ENCODE measurements around the gene ZNF396.
A peak's percentile ranks its signal among the peaks of the same experiment; 100 is the strongest.

The ZNF396 gene

DNA sequence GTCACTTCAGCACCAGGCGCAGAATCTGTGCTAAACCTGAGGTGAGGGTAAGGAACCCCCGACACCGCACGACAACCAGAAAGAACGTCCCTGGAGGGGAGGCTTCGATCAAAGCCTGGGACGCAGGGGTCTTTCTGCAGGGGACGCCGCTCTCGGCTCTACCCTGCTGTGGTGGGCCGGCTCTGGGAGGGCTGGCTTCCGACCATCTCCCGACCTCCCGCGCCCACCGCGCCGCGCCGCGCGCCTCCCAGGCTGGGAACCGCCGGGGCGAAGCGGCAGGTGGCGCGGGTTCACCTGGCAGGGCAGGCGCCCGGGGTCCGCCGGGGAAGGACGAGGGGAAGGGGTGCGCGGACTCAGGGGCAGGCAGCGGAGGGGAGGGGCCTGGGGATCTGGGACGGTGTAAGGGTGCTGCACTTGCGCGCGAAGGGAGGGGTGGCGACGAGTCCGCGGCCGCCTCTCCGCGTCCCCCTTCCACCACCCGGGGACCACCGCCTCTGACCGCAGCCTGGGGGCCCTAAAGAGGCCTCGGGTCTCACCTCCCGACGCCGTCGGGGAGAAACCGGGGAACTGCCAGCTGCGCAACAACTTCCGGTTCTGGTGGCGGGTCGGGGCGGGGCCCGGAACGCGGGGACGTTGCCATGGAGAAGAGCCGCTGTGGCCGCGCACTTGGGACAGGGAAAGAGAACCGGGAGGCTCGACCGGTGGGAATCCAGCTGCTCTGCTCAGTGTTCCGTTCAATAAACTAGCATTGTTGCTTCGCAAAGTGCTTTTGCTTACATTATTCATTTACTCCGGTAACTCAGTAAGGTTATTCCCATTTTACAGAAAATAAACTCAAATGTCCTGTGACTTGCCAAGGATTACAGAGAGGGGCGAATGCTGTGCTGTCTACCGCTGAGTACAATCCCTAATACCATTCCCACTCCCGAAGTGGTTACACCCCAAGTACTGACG, at the start of gene ZNF396:
TSS of gene ZNF396 (minus strand) at position 596 of the 954 bp plus-strand sequence. CDS start 3,045 bp downstream, outside the sequence.
- DNase-seq, result peak in 53 of 56 donors; percentile 4 to 78 (median 44)

DNA sequence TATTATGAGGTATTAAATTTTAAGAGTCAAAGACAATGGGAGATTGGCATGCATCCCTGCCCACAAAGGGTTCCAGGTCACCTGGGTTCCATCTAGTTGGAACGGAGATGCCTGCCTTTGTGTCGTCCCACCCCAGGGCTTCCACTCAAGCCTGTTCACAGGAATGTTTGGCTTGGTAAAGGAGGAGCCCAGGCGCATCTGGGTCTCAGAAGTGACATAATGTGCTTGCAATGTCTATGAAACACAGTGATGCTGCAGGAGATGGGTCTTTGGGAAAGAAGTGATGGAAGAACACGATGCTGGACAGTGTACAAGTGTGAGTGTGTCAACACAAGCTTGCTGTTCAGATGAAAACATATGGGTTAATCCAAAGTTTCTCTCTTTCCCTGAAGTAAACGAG, 49.6 kb upstream of the ZNF396 start:
- no peak for DNase-seq

DNA sequence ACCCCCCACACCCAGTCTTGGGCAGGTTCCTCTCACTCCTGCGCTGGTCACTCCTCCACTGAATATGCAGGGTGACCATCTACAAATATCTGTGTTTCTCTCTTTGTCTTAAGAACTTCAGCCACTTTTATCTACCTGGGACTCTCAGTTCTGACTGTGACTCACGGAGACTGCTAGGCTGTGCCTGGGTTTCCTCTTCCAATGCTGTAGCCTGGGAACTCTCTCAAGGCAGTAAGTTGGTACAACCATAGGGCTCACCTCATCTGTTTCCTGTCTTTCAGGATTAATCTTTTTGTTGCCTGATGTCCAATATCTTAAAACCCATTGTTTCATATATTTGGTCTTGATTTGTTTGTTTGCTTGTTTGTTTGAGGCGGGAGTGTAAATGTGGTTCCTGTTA, 47.2 kb upstream of the ZNF396 start:
- no peak for DNase-seq

DNA sequence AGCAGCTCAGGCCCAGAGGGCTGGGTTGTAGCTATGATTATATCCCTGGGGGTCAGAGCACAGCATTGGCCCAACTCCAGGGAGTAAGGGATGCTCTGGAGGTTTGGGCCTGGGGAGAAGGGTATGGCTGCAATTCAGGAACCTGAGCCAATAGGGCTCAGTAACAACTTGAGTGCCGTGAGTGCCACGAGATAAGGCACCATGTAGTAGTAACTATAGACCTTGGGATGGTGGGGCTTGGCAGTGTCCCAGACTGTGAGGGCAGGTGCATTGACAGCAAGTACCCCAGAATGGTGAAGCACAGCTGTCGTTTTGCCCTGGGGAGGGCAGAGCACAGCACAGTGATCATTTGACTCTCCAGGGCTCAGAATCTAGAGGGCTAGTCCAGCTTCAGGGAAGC, 45.1 kb upstream of the ZNF396 start:
- no peak for DNase-seq

DNA sequence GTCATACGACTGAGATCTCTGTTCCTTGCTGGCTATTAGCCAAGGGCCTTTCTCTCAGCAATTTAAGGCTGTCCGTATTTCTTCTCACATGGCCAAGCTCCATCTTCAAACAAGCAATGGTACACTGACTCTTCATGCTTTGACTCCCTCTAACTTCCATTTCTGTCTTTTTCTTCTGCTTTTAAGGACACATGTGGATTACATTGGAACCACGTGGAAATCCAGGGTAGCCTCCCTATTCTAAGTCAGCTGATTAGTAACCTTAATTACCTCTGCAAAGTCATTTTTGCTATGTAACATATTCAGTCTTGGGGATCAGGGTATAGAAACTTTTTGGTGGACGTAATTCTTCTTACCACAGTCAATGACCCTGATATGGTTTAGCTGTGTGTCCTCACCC, 41.5 kb upstream of the ZNF396 start:
- DNase-seq, result no peak

DNA sequence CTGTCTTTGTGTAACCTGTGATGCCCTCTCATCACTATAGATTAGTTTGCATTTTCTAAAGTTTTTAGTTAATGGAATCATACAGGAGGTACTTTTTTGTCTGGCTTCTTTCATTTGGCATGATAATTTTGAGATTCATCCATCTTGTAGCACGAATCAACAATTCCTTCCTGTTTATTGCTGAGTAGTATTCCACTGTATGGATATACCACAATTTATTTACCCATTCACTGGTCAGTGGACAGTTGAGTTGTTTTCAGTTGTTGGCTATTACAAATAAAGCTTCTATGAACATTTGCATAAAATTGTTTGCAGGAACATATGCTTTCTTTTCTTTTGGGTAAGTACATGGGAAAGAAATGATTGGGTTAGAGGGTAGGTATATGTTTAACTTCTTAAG, 40.1 kb upstream of the ZNF396 start:
- no peak for DNase-seq

DNA sequence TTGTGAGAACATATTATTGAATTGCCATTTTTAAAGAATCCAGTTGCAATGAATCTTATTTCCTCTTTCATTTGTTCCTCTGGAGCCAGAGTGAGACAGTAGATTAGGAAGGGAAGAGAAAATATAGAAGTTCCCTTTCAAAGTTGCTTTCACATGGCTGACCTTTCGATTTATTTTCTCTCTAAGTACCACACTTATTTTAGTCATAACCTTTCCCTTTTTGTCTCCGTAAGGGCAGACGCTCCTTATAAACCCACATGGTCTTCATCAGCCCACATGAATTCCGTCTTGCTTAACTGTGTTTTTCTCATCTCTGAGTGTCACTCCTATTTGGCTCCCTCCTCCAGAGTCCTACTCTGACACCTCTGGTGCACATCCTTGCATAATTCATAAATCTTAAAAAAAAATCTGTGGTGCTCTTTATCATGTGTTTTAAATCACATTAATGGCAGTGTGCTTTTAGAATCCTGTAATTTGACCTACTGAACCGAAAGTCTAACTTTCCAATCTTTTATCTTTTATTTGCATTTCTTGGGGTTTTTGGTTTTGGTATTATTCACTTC, 38.5 kb upstream of the ZNF396 start:
- DNase-seq, result peak in 1 of 56 donors; percentile 14

DNA sequence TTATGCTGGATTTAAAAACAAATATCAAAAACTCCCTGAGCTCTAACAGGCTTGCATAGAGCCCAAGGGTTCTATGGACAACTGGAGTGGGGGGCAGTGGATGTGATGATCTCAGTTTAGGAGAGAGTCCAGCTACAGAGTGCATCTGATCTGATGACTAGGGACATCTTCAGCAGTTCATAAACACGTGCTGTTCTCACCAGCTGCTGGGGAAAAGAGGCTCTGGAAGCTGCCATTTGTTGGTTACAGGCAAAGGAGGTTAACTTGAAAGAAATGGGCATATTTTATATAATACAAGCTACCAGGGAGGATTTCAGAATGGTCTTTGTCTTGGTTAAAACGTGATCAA, 36.0 kb upstream of the ZNF396 start:
- no peak for DNase-seq

DNA sequence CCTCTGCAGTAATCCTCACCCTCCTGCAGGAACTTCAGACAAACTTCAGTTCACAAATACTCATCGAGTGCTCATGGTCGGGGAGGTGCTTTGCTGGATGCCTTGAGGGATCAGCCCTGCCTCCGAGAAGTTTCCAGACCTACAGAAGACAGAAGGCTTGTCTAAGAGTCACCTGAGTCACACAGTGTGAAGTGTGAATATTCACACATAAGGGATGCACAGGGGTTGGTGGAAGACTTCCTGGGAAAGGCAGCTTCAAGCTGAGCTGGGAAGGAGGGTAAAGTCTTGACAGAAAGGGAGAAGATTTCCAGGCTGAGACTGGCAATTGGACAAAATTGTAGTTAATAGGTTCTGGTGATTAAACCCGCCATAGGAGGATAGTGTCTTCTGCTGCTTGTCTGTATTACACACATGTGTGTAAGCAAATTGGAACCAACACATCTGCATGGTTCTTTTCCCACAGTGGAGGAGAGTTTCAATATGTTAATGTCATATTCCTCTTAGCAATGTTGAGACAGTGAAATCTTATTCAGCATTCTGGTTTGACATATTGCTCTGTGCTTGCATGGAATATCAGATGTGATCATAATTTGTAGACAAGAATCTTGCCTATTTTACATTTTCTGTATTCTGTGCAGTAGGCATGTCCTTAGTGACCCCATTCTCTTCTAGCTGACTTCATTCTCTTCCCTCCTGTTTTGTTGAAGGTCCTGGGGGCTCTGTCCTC, 34.7 kb upstream of the ZNF396 start:
- no peak for DNase-seq

DNA sequence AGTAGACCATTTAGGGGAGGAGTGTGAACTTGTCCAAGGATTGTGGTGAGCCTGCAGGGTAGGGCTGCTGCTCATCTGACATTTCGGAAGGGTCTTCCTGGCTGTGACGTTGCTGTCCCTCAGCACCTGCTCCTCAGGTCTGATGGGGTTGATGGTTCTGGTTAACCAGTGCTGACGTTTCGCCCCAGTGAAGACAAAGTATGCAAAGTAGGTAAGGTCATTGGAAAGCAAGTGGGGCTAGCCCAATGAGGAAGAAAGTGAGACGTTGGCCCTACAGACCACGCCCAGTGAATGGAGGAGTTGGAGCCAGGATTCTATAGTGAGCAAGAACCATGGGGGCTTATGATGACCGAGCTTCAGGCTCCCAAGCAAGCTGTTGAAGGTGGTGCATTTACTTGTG, 33.4 kb upstream of the ZNF396 start:
- DNase-seq, result no peak

DNA sequence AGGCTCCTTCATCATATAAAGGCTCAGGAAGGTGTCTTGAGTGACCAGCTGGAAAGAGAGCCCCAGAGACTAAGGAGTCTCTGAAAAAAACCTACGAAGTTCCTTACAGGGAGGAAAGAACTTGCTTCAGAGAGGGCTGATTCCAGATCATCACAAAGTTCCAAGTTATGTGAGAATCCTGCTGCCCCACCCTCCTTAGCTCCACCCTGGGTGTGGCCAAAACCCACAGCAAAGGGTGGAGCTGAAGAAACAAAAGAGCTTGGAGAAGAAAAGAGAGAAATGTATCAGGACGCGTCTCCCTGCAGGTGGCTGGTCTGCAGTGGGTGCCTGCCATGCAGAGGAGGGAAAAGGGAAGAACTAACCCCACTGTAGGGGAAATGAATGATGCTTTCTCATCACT, 32.8 kb upstream of the ZNF396 start:
- DNase-seq, result peak in 1 of 56 donors; percentile 18

DNA sequence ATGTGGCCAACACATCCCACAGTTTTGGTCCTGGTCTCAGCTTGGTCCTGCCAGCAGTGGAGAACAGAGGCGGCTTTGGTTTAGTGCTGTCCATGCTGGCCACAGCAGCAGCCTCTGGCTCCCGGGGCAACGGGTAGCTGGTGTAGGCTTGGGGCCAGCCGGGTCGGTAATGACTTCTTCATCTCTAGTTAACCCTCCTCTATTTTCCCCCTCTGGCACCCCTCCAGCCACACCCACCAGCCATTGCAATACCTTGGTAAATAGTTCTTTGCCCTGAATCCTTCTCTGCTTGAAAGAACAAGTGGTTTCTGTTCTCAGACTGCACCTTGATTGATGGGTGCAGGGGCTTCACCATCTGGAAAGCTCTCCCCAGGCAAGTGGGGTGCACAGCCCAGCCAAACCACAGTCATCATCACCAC, 31.7 kb upstream of the ZNF396 start:
- peak in 1 of 56 donors; percentile 24 for DNase-seq

DNA sequence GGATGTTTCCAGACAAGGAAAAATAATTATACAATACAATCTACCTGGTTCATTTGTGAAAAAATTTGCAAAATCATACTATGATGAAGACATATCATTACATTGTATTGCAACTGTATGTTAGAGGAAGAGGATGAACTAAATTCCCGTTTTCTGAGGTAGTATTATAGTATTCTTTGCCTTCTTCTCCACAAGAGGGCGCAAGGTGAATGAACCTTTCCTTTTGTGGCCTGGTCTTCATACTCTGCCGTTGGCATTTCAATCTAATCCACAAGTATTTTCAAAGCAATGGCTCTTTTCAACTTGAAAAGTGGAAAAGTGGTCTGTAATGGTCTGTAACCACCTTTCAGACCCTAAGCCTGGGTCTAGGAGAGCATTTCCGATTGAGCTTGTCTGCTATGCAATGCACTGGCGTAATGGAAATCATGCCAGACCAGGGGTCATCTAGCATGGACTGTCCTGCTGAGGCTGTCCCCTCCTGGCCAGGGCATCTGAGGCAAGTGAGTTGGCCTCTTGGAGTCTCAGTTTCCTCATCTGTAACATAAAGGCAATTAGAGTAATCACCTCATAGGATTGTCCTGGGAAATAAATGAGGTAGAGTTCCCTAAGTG, 30.8 kb upstream of the ZNF396 start:
- DNase-seq, result peak in 12 of 56 donors; percentile 4 to 82 (median 17)

DNA sequence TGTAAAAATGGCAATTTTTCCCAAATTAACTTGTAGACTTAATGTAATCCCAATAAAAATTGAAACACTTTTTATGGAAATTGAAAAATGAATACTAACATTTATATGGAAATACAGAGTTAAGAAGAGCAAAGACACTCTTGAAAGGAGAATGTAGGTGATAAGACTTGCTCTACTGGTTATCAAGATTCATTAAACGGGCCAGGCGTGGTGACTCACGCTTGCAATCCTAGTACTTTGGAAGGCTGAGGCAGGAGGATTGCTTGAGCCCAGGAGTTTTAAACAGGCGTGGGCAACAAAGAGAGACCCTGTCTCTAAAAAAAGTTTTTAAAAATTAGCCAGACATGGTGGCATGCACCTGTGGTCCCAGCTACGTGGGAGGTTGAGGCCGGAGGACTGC, 29.5 kb upstream of the ZNF396 start:
- no peak for DNase-seq

DNA sequence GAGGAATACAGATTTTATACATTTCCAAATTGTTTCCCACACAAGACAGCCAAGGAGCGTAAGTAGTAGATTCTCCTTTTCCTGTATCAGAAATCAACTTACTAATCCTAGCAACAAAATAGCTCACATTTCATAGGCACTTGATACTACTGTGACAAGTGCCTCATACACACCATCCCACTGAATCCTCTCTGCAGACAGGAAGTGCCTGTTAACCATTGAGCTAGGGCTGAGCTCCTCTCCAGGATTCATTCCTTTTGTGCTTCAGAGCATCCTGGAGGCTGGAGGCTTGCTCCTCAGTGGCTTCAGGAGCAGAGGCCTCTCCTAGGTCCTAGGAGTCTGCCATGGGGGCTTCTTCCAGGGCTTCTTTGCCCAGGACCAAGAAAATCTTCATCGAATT, 20.8 kb upstream of the ZNF396 start:
- no peak for DNase-seq

DNA sequence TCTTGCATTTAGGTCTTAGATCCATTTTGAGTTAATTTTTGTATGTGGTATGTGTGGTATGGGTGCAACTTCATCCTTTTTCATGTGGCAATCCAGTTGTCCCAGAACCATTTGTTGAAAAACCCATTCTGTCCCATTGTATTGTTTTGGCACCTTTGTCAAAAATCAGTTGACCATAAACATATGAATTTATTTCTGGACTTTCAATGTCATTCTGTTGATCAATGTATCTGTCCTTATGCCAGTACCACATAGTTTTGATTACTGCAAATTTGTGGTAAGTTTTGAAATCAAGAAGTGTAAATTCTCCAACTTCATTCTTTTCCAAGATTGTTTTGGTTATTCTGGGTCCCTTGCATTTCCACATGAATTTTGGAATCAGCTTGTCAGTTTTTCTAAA, 16.6 kb upstream of the ZNF396 start:
- no peak for DNase-seq

DNA sequence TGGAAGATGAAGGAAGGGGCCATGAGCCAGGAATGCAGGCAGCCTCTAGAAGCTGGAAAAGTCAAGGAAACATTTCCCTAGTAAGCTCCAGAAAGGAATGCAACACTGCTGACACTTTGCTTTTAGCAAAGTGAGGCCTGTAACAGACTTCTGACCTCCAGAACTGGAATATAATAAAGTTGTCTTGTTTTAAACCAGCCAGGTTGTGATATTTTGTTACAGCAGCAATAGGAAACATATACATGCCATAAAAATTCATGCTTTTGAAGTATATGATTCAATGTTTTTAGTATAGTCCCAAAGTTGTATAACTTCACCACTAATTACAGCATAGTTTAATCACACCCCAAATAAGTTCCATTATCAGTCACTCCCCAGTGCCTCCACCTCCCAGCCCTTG, 15.2 kb upstream of the ZNF396 start:
- DNase-seq, result no peak

DNA sequence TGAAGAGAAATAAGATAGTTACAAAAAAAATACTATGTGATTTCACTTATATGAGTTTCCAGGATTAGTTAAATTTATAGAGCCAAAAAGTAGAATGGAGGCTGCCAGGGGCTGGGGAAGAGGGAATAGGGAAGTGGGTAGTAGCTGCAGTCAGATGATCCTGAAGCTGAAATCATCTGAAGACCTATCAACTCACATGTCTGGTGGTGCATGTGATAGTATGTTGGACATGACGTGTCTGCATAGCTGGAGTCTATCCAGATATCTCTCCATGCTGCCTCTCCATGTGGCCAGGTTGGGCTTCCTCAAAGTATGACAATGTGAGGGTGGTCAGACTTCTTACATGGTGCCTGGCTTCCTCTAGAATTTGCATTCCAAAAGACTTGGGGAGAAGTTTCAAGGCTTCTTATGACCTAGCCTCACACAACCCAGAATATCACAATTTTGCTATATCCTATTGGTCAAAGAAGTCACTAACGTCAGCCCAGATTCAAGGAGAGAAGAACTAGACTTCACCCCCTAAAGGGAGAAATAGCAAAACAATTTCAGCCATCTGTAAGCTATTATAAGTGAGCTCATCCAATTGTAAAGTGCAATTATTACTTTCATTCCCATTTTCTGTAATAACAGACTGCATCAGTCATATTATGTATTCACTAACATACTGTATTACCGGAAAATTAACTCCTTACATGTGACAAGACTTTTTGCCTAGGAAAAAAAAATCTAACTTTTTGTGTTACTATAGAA, 14.0 kb upstream of the ZNF396 start:
- DNase-seq, result no peak

DNA sequence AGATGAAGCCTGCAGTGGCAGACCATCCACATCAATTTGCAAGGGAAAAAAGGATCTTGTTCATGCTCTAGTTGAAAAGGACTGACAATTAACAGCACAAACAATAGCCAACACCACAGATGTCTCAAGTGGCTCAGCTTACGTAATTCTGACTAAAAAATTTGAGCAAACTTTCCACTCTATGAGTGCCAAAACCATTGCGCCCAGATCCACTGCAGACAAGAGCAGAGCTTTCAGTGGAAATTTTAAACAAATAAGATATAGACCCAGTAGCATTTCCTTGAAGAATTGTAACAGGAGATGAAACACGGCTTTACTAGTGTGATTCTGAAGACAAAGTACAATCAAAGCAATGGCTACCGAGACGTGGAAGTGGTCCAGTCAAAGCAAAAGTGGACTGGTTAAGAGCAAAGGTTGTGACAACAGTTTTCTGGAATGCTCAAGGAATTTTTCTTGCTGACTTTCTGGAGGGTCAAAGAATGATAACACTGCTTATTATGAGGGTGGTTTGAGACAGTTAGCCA, 12.0 kb upstream of the ZNF396 start:
- DNase-seq, result no peak

DNA sequence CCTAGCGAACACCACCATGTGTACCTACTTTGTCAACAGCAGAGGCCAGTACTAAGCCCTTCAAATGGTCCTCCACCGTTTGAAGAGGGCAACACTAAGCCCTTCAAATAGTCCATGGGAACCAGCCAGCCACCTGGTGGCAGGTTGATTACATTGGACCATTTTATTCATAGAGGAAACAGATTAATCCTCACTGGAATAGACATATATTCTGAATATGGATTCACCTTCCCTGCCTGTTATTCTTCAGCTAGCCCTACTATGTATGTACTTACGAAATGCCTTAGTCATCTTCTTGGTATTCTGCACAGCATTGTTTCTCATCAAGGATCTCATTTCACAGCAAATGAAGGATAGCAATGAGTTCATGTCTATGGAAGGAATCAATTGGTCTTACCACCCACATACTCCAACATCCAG, 10.0 kb upstream of the ZNF396 start:
- DNase-seq, result no peak

DNA sequence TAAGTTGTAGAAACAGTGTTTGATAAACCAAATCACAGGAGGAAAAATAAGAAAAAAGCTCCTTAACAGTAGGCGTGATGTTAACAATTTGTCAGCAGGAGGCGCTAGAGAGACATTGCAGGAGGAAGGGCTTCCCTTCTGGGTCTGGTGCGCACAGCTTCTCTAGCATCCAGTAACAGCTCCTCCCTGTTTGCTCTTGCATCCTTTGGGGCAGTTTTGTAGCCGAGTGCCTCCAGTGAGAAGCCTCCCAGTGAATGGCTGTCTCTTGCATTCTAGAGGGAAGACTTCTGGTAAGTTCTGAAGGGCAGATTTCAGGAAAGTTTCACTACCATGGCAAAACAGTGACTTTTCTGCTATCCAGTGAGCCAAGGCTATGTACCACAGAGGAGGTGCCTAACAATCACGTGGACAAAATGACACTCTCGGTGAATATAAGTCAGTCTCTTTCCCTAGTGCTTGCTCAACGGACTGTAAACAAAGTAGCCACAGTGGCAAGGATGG, 9.5 kb upstream of the ZNF396 start:
- DNase-seq, result peak in 42 of 56 donors; percentile 7 to 76 (median 36)
